HG03039 (cell line): Measurements from ENCODE around the gene NCEH1.

Experiments
- ATAC-seq: cut with Tn5 transposase; IDR thresholded peaks from one replicate; pipeline ENCODE4 v1.9.1; 2021; ENCODE audit warnings: mild to moderate bottlenecking, moderate library complexity; ENCODE audit not compliant: unreplicated experiment

NCEH1 gene

GRCh38 chr3:172591876-172592771 is 118.7 kb downstream of the NCEH1 start:
- peak; percentile 93 for ATAC-seq

- ATAC-seq = no peak
These were observed 119.7 kb downstream of the NCEH1 start for GRCh38 chr3:172591125-172591605.

- no peak for ATAC-seq
These were observed 124.4 kb downstream of the NCEH1 start for GRCh38 chr3:172586436-172586835.

DNA sequence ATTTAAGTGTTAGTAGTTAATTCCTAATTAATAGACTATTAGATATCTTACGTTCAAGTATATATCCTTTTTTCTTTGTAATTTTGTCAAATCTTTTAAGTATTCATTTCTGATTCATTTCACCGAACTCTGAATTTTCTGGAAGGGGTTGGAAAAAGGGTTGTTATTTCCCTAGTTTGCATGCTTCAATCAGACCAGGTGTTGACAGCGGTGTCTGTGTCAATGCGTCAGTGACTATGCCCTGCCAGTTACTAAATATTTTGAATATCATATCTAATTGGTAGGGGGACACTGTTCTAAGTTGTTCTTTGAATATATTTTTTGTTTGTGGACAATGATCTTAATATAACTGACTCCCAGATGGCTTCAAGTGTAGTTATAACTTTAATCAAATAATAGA is 124.9 kb downstream of the NCEH1 start:
- ATAC-seq = no peak

DNA sequence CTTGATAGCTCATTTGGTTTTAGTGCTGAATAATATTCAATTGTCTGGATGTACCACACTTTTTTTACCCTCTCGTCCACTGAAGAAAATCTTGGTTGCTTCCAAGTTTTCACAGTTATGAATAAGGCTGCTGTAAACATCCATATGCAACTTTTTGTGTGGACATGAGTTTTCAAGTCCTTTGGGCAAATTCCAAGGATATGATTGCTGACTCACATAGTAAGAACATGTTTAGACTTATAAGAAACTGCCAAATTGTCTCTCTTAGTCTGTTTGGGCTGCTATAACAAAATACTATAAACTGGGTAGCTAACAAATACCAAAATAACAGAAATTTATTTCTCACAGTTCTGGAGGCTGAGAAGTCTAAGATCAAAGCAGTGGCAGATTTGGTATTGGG is 128.2 kb downstream of the NCEH1 start:
- ATAC-seq = no peak

DNA sequence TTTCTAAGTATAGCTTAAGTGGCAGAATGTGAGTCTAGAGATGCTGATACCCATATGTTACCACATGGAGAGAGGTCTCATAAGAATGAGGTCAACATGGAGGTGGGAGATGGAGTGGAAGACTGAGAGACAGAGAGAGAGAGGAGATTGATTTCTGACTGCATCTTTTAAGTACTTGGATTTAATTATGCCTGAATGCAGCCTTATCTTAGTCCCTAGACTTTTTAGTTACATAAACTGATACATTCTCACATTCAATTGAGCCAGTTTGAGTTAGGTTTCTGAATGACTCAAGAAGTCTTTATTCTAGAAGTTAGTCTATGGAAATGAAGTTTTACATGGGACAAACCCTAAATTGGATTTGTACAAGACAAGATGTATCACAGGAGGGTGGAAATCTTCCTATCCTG is 129.1 kb downstream of the NCEH1 start:
- no peak for ATAC-seq

- peak; percentile 67 for ATAC-seq
These were observed 130.0 kb downstream of the NCEH1 start for GRCh38 chr3:172580680-172581401.
